ENCODE results near the gene COL4A2.

DNA sequence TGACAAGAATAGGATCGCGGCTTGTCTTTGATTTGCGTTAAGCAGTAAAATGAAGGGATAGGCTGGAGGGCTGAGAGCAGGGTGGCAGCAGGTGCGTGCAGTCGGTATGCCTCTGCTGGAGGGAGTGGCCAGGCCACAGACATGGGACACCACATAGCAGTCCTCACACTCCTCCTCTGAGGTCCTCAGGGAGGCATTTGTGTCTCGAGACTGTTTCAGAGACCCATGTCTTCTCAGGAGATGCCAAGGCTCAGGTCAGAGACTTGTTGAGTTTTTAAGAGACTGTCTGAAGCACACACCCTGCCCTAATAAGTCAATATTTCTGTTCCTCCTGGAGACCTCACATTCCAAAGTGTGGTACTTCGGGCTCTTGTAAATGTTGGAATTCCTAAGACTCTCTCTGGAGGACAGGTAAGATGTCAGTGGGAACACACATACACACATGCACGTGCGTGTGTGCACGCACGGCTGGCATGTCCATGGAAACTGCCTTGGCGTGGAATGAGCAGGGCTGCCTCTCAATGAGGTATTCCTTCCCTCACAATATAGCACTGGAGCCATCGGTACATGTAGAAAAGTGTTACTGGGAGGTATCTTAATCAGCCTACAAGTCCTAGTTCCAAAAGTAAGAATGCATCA is 46.4 kb downstream of the COL4A2 start:
- TF ChIP-seq, protein P1, sequence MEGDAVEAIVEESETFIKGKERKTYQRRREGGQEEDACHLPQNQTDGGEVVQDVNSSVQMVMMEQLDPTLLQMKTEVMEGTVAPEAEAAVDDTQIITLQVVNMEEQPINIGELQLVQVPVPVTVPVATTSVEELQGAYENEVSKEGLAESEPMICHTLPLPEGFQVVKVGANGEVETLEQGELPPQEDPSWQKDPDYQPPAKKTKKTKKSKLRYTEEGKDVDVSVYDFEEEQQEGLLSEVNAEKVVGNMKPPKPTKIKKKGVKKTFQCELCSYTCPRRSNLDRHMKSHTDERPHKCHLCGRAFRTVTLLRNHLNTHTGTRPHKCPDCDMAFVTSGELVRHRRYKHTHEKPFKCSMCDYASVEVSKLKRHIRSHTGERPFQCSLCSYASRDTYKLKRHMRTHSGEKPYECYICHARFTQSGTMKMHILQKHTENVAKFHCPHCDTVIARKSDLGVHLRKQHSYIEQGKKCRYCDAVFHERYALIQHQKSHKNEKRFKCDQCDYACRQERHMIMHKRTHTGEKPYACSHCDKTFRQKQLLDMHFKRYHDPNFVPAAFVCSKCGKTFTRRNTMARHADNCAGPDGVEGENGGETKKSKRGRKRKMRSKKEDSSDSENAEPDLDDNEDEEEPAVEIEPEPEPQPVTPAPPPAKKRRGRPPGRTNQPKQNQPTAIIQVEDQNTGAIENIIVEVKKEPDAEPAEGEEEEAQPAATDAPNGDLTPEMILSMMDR (IDR thresholded peaks at IDR 0.05; ENCODE audit: insufficient read depth, low read depth, low read length), result no peak
- TF ChIP-seq EZH2 (IDR thresholded peaks at IDR 0.05; ENCODE audit: insufficient read depth, low read length), result no peak

Data from astrocyte (in vitro differentiated cells and primary cell).